ENCODE measurements around the gene METAP1D. TPM values are rescaled to one million over a fixed set of nuclear protein-coding genes. Genes with fewer than 3 reads are reported as not detected.

The METAP1D gene
- total and polyA plus RNA-seq, 2 donors (not counting 3 experiments of a cell fraction or from before 2014, with no cell fraction given), result 4.2 to 8.1 TPM

GRCh38 chr2:172128484-172128883, 128.7 kb downstream of the METAP1D start:
- CTCF ChIA-PET, result interaction anchor here (0.5 to 2.9 kb wide), 13 partner anchors 11 to 555 kb away, joined by 3 to 68 read pairs (median 3); no protein-coding TSS in a partner anchor
- no TSS peak for BruUV-seq (replicated peaks)
- H4K20me1 ChIP-seq (replicated peaks; ENCODE audit: control insufficient read depth, extremely low read depth, insufficient read depth, low read length), result no peaks in the 10 kb centered on the region
- TF ChIP-seq GATA2 (IDR thresholded peaks at IDR 0.05; ENCODE audit: insufficient read depth, insufficient read length, low read depth, low read length), result no peak
- TF ChIP-seq EZH2 (IDR thresholded peaks at IDR 0.05; ENCODE audit: borderline replicate concordance, low read depth, low read length, severe bottlenecking), result no peak
- no peak for TF ChIP-seq JUN (IDR thresholded peaks at IDR 0.05; ENCODE audit: borderline replicate concordance, insufficient read depth, insufficient read length, low read depth)
- no peak for TF ChIP-seq POLR2A (IDR thresholded peaks at IDR 0.05; ENCODE audit: low read depth, low read length)
- TF ChIP-seq MAX (IDR thresholded peaks at IDR 0.05; ENCODE audit: insufficient read depth, insufficient read length), result no peak
- no peak for TF ChIP-seq POLR2AphosphoS5 (IDR thresholded peaks at IDR 0.05; ENCODE audit: insufficient read depth, low read depth, low read length)
- no peak for TF ChIP-seq FOS (IDR thresholded peaks at IDR 0.05; ENCODE audit: borderline replicate concordance, insufficient read depth, low read length)
- H3K4me1 ChIP-seq (ENCODE audit: control insufficient read depth, extremely low read depth, insufficient read depth, low read length), result no peaks in the 10 kb centered on the region
- H3K4me2 ChIP-seq (ENCODE audit: insufficient read depth, low read length), result no peak overlapping the region
- H3K9ac ChIP-seq (replicated peaks; ENCODE audit: extremely low read depth, insufficient read depth, low read length), result no peak overlapping the region
- intact Hi-C loops (cut with micrococcal nuclease), result no loop called here
- H2AFZ ChIP-seq (ENCODE audit: low read depth, low read length), result no peak overlapping the region
- no peaks in the 10 kb centered on the region for H3K9me1 ChIP-seq (replicated peaks; ENCODE audit: control insufficient read depth, extremely low read depth, insufficient read depth, low read length)
- POLR2A ChIA-PET, result no interaction called here
- no peak for FAIRE-seq
- no peak for DNase-seq (ENCODE audit: low read depth, low spot score)
- H3K27ac ChIP-seq (ENCODE audit: insufficient read depth, low read depth, low read length), result no peak overlapping the region
- no peak overlapping the region for H3K4me3 ChIP-seq (replicated peaks in 1 of 3; ENCODE audit: insufficient read depth in 1 of 3, low read depth in 1 of 3, low read length in 3 of 3)
- peaks cover 0 to 1% of the 10 kb centered on the region in 2 experiments for H3K27me3 ChIP-seq (ENCODE audit: control insufficient read depth in 2 of 2, insufficient read depth in 2 of 2, low read length in 2 of 2)
- H3K36me3 ChIP-seq (ENCODE audit: control insufficient read depth in 2 of 2, extremely low read depth in 1 of 2, insufficient read depth in 2 of 2, low read length in 2 of 2), result no peaks in the 10 kb centered on the region
- no peaks in the 10 kb centered on the region for H3K79me2 ChIP-seq (ENCODE audit: control insufficient read depth, insufficient read depth, low read length)
- H3K9me3 ChIP-seq (replicated peaks; ENCODE audit: control insufficient read depth, insufficient read depth, low read length), result no peaks in the 10 kb centered on the region
- dilution Hi-C loops (cut with MboI; ENCODE audit: extremely low pct_ligation_motif_present, low sequenced_read_pairs), result no loop called here

DNA sequence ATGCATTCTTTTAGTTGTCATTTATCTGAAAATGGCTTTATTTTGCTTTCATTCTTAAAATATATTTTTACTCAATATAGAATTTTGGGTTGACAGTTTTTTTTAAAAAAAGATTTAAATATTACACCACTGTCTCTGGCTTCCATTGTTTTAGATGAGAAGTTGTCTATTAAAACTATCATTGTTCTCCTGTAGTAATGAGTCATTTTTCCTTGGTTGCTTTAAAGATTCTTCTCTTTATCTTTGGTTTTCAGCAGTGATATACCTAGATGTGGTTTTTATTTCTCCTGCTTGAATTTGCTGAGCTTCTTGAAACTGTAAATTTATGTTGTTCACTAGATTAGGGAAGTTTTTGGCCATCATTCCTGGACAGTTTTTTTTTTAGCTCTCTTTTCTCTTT, 129.7 kb downstream of the METAP1D start:
- H3K4me3 ChIP-seq (replicated peaks in 1 of 3; ENCODE audit: insufficient read depth in 1 of 3, low read depth in 1 of 3, low read length in 3 of 3), result no peak overlapping the region
- no peak overlapping the region for H3K27ac ChIP-seq (ENCODE audit: insufficient read depth, low read depth, low read length)
- H4K20me1 ChIP-seq (replicated peaks; ENCODE audit: control insufficient read depth, extremely low read depth, insufficient read depth, low read length), result no peaks in the 10 kb centered on the region
- no peaks in the 10 kb centered on the region for H3K36me3 ChIP-seq (ENCODE audit: control insufficient read depth in 2 of 2, extremely low read depth in 1 of 2, insufficient read depth in 2 of 2, low read length in 2 of 2)
- intact Hi-C loops (cut with micrococcal nuclease) (no loop called here), dilution Hi-C loops (cut with MboI; ENCODE audit: extremely low pct_ligation_motif_present, low sequenced_read_pairs) (no loop called here)
- no peaks in the 10 kb centered on the region for H3K9me3 ChIP-seq (replicated peaks; ENCODE audit: control insufficient read depth, insufficient read depth, low read length)
- H3K4me1 ChIP-seq (ENCODE audit: control insufficient read depth, extremely low read depth, insufficient read depth, low read length), result no peaks in the 10 kb centered on the region
- POLR2A ChIA-PET, result no interaction called here
- H3K9ac ChIP-seq (replicated peaks; ENCODE audit: extremely low read depth, insufficient read depth, low read length), result no peak overlapping the region
- H3K79me2 ChIP-seq (ENCODE audit: control insufficient read depth, insufficient read depth, low read length), result no peaks in the 10 kb centered on the region
- FAIRE-seq (no peak), DNase-seq (ENCODE audit: low read depth, low spot score) (no peak)
- H3K27me3 ChIP-seq (ENCODE audit: control insufficient read depth in 2 of 2, insufficient read depth in 2 of 2, low read length in 2 of 2), result peaks cover 0 to 1% of the 10 kb centered on the region in 2 experiments
- no TSS peak for BruUV-seq (replicated peaks)
- CTCF ChIA-PET, result interaction anchor here (0.5 to 1.9 kb wide), 13 partner anchors 11 to 556 kb away, joined by 3 to 5 read pairs (median 3); no protein-coding TSS in a partner anchor
- no peak for TF ChIP-seq POLR2AphosphoS5 (IDR thresholded peaks at IDR 0.05; ENCODE audit: insufficient read depth, low read depth, low read length)
- TF ChIP-seq MYC (IDR thresholded peaks at IDR 0.05; ENCODE audit: low read depth, low read length), result no peak
- TF ChIP-seq EZH2 (IDR thresholded peaks at IDR 0.05; ENCODE audit: borderline replicate concordance, low read depth, low read length, severe bottlenecking), result no peak
- no peak for TF ChIP-seq JUN (IDR thresholded peaks at IDR 0.05; ENCODE audit: borderline replicate concordance, insufficient read depth, insufficient read length, low read depth)
- no peak for TF ChIP-seq POLR2A (IDR thresholded peaks at IDR 0.05; ENCODE audit: low read depth, low read length)
- TF ChIP-seq CTCF (IDR thresholded peaks at IDR 0.05; ENCODE audit: extremely low read depth in 1 of 2, insufficient read depth in 1 of 2, low read depth in 1 of 2, low read length in 2 of 2), result no peak
- H2AFZ ChIP-seq (ENCODE audit: low read depth, low read length), result no peak overlapping the region
- H3K9me1 ChIP-seq (replicated peaks; ENCODE audit: control insufficient read depth, extremely low read depth, insufficient read depth, low read length), result no peaks in the 10 kb centered on the region
- H3K4me2 ChIP-seq (ENCODE audit: insufficient read depth, low read length), result no peak overlapping the region

All from endothelial cell of umbilical vein (primary cell).